ENCODE results near the gene ENTHD1. TPM values are rescaled to one million over a fixed set of nuclear protein-coding genes. Genes with fewer than 3 reads are reported as not detected.

ENTHD1 gene
- total RNA-seq, 1 experiment from 2014 or later, result not detected

DNA sequence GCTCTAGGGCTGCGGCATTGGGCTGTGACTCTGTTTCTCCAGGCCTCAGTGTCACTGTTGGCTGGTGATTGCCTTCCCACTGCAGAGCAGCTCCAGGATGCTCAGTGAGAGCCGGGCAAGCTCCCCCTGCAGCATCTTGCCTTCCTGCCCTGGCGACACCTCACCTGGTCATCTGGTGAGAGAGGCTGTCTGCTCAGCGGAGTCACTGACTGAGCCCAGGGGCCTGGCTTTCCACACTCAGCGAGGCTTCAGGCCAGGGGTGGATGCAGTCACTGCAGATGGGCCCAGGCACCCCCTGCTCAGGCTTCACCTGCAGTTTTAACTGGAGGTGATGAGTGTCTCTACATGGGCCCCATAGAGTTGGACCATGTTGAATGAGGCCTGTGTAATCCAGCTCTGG, 186.2 kb downstream of the ENTHD1 start:
- in situ Hi-C loops (cut with HindIII; ENCODE audit: low sequenced_read_pairs), result no loop called here
- no peak for DNase-seq (ENCODE audit: low spot score)

DNA sequence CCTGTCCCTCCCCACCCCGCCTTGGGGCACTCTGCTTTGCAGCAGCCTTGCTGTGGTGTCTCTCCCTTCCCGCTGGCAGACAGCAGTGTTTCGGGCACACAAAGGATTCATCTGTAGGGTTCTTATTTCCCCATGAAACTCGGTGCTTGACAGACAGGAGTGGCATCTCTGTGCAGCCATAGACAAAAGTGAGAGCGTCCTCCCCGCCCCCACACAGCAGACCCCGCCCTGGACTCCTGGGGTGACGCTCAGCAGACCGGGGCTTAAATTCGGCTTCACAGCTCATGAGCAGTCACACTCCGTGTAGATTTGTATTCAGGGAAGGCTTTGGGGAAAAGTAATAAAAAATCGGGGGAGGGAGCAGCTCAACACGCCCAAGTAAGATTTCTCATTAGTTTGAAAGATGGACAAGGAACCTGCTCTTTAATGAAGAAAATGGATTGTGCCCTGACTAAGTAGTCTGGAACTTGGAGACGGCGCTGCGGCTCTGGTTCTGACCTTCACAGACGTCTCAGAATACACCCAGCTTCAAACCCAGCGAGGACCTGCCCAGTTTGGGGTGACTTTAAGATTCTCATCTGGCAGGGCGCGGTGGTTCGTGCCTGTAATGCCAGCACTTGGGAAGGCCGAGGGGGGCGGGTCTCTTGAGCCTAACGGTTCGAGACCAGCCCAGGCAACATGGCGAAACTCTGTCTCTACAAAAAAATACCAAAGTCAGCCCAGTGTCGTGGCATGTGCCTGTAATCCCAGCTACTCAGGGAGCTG, 187.0 kb downstream of the ENTHD1 start:
- DNase-seq (ENCODE audit: low spot score), result no peak
- in situ Hi-C loops (cut with HindIII; ENCODE audit: low sequenced_read_pairs), result no loop called here

DNA sequence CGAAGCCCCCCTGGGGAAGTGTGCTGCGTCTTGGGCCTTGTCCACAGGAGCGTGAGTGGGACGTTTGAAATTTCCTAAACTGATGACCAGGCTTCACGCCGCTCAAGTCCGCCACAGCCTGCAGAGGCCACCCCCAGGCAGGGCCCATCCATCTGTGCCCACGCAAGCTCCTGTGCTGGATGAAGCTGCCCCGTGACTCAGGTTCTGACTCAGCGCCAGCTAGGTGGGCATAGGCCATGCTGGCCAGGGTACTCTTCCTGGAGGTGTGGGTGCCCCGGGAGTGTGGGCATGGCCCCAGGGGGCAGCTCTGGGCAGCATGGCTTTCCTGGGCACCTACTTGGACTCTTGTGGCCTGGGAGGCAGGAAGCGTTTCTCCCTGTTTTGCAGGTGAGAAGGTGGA, 188.2 kb downstream of the ENTHD1 start:
- no peak for DNase-seq (ENCODE audit: low spot score)
- in situ Hi-C loops (cut with HindIII; ENCODE audit: low sequenced_read_pairs), result no loop called here

DNA sequence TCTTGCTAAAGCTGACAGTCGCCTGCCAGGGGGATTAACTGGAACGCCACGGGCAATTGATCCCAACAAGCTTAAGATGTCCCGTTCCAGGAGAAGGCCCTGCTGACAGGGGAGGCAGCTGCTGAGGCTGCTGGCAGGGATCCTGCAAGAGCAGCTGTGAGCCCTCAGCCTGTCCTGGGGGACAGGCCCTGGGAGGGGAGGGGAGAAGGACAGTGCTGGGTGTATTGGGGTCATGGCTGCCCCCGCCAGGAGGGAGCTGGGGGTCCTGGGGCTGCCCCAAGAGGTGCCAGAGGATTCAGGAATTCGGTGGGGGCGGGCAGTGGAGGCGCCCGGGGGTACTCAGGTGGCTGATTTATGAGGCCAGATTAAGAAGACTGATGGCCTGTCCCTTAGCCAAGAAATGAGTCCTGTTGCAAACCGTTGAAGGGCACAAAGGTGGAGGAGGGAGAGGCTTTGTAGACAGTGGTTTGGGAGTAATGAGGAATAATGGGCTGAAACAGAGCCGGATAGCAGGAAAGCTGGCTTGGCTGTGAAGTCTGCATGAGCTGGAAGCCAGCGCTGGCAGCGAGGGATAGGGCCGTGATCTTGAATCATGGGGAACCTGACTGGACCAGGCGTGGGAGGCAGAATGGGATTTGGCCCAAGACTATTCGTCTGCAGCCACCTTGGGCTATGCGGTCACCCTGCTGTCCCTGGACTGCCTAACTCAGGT, 189.5 kb downstream of the ENTHD1 start:
- peak; percentile 25 for DNase-seq (ENCODE audit: low spot score)
- in situ Hi-C loops (cut with HindIII; ENCODE audit: low sequenced_read_pairs), result no loop called here

DNA sequence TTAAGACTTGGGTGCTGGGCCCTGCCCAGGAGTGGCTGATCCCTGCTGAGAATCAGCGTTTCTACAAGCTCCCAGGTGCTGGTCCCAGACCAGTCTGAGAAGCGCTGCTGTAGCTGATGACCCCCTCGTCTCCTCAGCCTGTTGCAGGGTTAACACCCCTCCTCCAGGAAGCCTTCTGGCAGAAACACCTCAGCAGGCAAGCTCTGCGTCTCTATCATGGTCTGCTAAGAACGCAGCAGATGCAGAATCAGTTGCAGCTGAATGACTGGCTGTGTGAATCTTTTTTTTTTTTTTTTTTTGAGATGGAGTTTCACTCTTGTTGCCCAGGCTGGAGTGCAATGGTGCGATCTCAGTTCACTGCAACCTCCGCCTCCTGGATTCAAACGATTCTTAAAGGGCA, 190.5 kb downstream of the ENTHD1 start:
- no peak for DNase-seq (ENCODE audit: low spot score)
- in situ Hi-C loops (cut with HindIII; ENCODE audit: low sequenced_read_pairs), result no loop called here

DNA sequence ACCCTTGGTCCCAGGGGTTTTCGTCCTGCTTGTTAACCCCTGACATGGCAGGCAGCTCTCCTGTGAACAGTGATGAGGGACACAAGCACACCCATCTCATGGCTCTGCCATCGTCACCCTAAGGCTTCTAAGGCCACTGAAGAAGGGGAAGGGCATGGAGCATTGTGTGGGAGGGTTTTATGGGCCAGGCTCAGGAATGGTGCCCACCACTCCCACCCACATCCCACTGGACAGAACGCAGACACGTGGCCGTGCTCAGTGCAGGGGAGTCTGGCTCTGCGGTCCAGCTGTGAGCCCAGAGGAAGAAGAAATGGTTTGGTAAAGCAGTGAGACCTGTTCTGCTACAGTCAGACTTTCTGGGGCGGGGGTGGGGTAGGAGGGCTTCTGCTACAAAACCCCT, 193.0 kb downstream of the ENTHD1 start:
- no peak for DNase-seq (ENCODE audit: low spot score)
- in situ Hi-C loops (cut with HindIII; ENCODE audit: low sequenced_read_pairs), result no loop called here

DNA sequence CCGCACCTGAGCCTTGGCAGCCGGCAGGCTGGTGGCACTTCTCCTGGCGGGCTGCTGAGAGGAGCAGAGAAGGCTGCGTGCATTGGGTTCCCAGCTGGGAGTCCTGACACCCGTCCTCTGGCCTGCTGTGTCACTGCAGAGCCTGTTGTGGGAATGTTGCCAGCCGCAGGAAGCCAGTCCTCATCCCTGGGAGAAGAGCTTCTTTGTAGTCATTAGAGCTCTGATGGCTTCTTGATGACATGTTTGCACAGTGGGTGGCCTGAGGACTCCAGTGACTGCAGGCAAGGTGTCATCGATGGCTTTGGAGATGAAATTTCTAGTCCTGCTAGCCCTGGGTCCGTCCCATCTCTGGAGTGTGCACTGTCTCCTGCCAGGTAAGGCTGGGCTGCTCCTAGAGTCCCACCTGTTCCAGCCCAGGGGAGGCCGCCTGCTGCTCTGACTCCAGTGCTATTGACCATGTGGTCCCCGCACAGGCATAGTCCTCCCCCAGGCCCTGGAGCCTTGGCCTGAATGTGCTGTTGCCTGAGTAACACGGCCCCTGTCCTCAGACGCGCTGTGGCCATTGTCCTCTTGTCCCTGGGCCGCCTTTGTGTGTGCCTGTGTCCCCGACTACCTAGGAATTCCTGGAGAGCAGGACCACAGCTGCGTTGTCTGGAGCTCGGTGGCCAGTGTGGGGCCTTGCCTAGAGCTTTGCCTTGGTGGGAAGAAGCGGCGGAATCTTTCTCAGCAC, 193.8 kb downstream of the ENTHD1 start:
- in situ Hi-C loops (cut with HindIII; ENCODE audit: low sequenced_read_pairs), result no loop called here
- DNase-seq (ENCODE audit: low spot score), result peak; percentile 56

DNA sequence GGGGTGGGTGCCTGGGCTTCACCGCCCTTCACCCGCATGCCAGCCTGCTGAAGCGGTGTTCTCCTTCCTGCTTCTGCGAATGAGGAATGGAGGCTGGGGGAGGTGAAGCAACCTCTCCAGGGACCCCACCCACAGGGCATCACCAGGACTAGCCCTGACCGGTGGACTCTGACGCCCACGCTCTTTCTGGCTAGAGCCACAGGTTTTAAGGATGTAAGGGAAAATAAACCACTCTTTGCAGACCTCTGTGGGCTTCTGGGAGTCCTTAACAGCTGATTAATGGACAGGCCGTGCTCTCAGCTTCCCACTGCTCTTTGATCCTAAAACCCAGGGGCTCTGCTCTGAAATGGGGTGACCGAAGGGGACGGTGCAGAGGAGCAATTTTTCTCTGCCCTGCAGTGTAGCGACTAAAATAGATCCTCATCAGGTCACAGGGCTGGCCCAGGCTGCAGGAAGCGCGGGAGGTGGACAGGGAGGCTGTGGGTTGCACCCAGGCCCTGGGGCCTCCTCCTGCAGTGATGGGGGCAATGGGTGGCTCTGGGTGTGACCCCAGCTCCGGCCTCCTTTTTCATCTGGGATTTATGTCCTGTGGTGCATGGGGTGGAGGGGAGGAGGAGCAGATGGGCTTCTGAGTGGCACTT, 195.7 kb downstream of the ENTHD1 start:
- no peak for DNase-seq (ENCODE audit: low spot score)
- in situ Hi-C loops (cut with HindIII; ENCODE audit: low sequenced_read_pairs), result no loop called here

DNA sequence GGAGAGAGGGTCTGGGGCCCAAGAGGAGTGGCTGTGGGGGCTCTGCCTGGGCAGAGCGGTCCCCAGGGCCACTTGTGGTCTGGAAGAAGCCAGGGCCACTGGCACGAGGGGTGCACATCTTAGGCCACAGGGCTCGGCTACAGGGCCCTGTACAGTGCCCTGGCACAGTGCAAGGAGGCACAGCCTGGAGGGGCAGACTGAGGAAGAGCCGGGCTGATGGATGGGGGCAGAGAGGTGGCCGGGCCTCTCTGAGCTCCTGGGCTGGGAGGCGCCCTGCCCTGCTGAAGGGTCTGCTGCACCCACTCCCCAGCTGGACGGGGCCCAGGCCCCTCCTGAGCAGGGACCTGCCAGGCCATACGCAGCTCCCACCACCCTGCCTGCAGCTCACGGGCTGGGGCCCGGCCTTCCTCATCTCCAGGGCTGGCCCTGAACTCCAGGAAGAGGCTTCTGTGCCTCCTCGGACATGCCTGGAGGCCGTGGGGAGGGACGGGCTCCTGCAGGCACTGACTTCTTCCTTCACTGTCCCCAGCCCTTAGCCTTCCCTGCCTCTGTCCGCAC, 199.5 kb downstream of the ENTHD1 start:
- DNase-seq (ENCODE audit: low spot score), result no peak
- in situ Hi-C loops (cut with HindIII; ENCODE audit: low sequenced_read_pairs), result no loop called here

Other genes with a start within 250 kb of the ENTHD1 start
- 0.47 and 0.49 TPM in 2 replicates for gene GRAP2, start 7.3 kb upstream of the ENTHD1 start, total RNA-seq (2014; rRNA removed; shearing (Covaris generic))
- gene TMA7B, start 66.6 kb upstream of the ENTHD1 start, total RNA-seq (2014; rRNA removed; shearing (Covaris generic)), result not detected in 2 replicates
- gene FAM83F, start 101.2 kb upstream of the ENTHD1 start, total RNA-seq (2014; rRNA removed; shearing (Covaris generic)), result 0.12 and 0.27 TPM in 2 replicates